ACC112 (cell line): ENCODE data around the gene POLR2E.
"Not testable (repeated sequence)": the region's sequence is repeated elsewhere in the genome, so short reads cannot be mapped to it uniquely, and the experiment has no call there.

Source experiments
- H2AFZ ChIP-seq: fragments of 200-600 bp; sonication (generic); one replicate; pipeline ENCODE4 v1.6.0; 2017; ENCODE audit warnings: antibody characterized with exemption, low read length; ENCODE audit not compliant: unreplicated experiment
- H3K27ac ChIP-seq: fragments of 200-600 bp; sonication (generic); 2 replicates; pipeline ENCODE4 v1.5.1; 2014; ENCODE audit warnings: low read depth, mild to moderate bottlenecking, antibody characterized with exemption, low read length, moderate library complexity
- H3K27me3 ChIP-seq: fragments of 200-600 bp; sonication (generic); 2 replicates; pipeline ENCODE4 v1.6.1; 2014; ENCODE audit warnings: mild to moderate bottlenecking, antibody characterized with exemption, low read length, moderate library complexity, mixed read lengths; ENCODE audit not compliant: insufficient read depth
- H3K36me3 ChIP-seq: fragments of 200-600 bp; sonication (generic); 2 replicates; pipeline ENCODE4 v1.6.1; 2016; ENCODE audit warnings: mild to moderate bottlenecking, antibody characterized with exemption, low read length, moderate library complexity, mixed read lengths; ENCODE audit not compliant: insufficient read depth
- H3K4me1 ChIP-seq: fragments of 200-600 bp; sonication (generic); one replicate; pipeline ENCODE4 v1.6.1; 2016; ENCODE audit warnings: low read length, mixed read lengths; ENCODE audit not compliant: insufficient read depth, unreplicated experiment, control insufficient read depth
- H3K4me3 ChIP-seq: fragments of 200-600 bp; sonication (generic); 2 replicates; pipeline ENCODE4 v1.5.1; 2014; ENCODE audit warnings: mild to moderate bottlenecking, low read depth, low read length
- H3K79me2 ChIP-seq: fragments of 200-600 bp; sonication (generic); one replicate; pipeline ENCODE4 v1.6.0; 2016; ENCODE audit warnings: low read length; ENCODE audit not compliant: control insufficient read depth, unreplicated experiment, insufficient read depth

Gene POLR2E

DNA sequence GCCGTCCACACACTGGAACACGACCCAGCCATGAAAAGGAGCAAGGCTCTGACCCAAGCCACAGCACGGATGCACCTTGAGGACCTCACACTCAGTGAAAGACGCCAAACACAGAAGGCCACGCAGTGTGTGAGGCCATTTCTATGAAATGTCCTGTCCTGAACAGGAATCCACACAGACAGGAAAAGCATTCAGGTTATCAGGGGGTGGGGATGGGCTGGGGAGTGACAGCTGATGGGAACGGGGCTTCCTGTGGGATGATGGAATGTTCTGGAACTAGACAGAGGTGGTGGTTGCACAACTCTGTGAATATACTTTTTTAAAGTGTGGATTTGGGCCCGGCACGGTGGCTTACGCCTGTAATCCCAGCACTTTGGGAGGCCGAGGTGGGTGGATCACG lies 39.3 kb upstream of the POLR2E start:
- Histone ChIP-seq H3K27me3 (no peaks in the 10 kb centered on the region), H2AFZ (no peak overlapping the region), H3K36me3 (peaks cover 16% of the 10 kb centered on the region; the same call in 1 of the 2 replicates), H3K4me1 (peaks cover 8% of the 10 kb centered on the region), H3K27ac (no peak overlapping the region), H3K4me3 (no peak overlapping the region), H3K79me2 (peaks cover 35% of the 10 kb centered on the region)

DNA sequence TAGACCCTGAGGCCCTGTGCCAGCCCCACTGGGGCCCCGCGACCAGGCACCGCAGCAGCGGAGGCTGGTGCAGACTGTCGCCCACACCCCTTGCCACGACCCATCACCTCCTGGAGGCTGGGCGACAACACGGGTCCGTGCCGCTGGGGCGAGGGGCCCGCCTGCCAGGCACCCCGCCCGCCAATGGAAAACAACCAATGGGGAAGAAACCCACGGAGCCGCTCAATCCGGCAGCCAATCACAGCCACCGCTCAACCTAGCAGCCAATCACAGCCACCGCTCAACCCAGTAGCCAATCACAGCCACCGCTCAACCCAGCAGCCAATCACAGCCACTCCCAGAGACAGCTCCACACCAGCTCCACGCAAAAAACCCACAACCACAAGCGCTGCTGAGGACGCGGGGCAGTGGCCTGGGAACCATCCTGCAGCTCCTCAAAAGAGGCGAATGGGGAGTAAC lies 38.3 kb upstream of the POLR2E start:
- Histone ChIP-seq H2AFZ (no peak overlapping the region), H3K27ac (peak overlapping the region; percentile 74; the same call in 1 of the 2 replicates), H3K4me3 (no peak overlapping the region), H3K4me1 (peaks cover 8% of the 10 kb centered on the region), H3K36me3 (peaks cover 16% of the 10 kb centered on the region; the same call in 1 of the 2 replicates), H3K27me3 (no peaks in the 10 kb centered on the region), H3K79me2 (peaks cover 44% of the 10 kb centered on the region)

DNA sequence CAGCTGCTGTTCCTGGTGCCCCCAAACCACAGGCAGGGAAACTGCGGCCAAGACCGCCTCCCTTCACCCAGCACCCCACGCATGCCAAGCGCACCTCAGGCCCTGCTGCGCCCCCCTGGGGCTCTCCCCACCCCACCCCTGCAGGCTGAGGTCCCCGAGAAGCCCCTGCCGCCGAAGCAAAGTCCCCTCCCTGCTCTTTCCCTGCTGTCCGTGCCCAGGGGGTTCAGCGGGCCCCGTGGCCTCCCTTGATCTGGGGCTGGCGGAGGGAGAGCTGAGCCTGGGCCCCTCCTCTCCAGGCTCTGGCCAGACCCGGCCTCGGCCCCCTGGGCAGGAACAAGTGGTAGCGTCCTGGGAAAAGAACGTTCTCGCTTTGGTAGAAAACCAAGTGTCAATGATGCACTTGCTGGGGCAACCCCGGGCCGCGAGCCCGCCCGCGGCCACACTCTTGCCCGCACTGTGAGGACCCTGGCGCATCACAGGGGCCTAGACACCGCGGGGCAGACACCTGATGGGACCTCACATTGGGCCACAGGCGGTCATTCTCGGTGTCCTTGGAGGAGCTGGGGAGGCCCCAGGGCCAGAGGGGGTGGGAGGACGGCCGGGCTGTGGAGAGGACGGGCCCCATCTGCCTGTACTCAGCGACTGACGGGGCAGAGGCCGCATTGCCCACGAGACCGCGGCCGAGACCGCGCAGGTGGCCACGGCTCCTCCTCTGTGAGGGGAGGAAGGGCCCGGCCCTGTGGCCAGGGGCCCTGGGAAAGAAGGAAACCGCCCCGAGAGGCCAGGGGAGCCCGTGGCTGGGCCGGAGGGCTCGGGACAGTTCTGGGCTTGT lies 37.6 kb upstream of the POLR2E start:
- H3K79me2 ChIP-seq, result peaks cover 50% of the 10 kb centered on the region
- H3K27ac ChIP-seq, result peak overlapping the region; percentile 74
- H2AFZ ChIP-seq, result no peak overlapping the region
- peaks cover 12% of the 10 kb centered on the region for H3K4me1 ChIP-seq
- peaks cover 16% of the 10 kb centered on the region; the same call in 1 of the 2 replicates for H3K36me3 ChIP-seq
- peak overlapping the region; percentile 75 for H3K4me3 ChIP-seq
- H3K27me3 ChIP-seq, result no peaks in the 10 kb centered on the region

DNA sequence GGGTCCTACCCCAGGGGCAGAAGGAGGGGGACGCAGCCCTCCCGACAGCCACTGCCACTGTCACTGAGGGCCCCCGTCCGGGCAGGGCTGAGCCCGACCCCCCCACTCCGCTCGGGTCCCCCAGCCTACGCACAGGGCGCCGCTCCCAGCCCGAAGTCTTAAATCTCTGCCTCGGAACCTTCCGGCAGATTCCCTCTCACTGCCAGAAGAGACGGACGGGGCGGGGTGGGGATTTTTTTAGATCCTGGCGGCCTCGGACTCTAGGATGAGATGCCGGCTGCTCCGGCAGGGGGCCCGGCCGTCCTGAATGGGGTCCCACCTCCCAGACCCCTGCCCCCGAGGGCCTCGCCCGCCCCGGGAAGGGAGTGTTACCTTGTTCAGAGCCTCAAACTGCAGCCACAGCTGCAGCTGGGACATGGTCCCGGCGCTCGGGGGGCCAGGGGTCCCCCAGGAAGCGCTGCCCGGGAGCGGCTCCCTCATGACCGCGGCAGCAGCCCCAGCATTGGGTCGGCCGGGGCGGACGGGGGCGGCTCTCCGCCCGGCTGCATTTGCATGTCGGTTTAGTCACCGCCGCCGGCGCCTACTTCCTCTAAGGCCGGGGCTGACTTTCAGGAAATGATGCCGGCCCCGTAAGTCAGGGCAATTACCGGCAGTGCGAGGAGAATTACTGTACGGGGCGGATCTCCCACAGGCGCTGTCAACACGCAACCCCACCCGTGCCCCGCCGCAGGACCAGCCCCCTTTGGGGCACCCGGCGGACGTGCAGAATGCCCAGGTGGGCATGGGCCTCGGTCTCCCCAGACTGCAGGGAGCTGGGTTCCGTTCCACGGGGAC lies 36.8 kb upstream of the POLR2E start:
- peaks cover 16% of the 10 kb centered on the region; the same call in 1 of the 2 replicates for H3K36me3 ChIP-seq
- H2AFZ ChIP-seq, result no peak overlapping the region
- peak overlapping the region; percentile 75 for H3K4me3 ChIP-seq
- H3K79me2 ChIP-seq, result peaks cover 57% of the 10 kb centered on the region
- peaks cover 18% of the 10 kb centered on the region for H3K4me1 ChIP-seq
- no peaks in the 10 kb centered on the region for H3K27me3 ChIP-seq
- peak overlapping the region; percentile 74 for H3K27ac ChIP-seq

DNA sequence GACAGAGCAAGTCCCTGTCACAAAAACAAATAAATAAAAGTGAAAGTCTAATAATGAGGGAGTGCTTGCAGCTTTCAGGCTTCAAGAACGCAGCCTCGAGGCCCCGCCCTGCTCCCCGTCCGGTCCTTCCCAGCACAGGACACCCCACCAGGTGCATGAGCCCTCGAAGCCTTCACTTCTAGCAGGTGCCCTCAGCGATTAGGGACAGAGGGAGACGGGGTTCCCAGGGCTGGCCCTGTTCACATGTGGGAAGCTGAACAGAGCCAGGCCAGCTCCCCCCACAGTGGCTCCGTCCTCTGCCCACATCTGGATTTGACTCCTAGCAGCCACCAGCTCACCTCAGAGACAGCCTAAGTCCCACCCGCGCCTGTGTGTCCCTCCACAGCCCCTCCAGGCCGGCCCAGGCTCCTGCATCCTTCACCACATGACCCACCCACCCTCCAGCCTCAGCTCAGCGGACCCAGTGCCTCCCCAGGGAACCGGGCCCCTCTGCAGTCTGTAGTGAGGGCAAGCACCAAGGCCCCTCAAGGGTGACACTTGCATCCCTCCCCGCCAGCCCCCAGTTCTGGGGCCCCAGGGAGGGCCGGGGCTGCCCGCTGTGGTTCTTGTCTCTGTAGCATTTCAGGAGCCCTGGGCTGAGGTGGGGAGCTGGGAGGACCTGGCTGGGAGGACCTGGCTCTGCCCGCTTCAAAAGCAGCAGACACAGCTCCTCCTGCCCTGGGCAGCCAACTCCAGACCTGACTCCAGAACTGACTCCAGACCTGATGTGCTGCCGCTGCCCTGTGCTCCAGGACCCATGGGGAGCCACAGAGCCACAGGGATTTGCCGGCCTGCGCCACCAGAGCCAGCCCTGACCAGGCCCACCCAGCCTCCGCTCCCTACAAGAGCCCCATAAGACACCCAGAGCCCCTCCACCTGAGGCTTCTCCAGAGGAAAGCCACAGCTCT lies 35.9 kb upstream of the POLR2E start:
- H2AFZ ChIP-seq, result no peak overlapping the region
- H3K4me3 ChIP-seq, result peak overlapping the region; percentile 75
- H3K79me2 ChIP-seq, result peaks cover 63% of the 10 kb centered on the region

DNA sequence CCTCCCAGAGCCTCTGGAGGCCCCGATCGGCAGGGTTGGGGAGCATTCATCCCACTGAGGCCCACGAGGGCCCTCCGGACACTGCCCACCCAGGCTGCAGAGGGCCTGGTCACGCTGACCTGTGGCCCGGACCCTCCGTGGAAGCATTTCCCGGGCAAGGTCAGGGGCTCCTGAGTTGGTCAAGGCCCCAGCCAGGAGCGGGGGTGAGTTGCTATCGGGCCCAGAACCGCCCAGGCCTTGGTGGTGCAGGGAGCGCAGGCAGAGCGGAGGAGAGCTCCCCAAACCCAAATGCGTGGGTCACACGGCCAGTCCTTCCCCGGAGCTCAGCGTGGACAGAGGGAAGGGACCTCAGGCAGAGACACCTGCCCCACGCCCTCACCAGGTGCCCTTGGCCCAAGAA lies 34.4 kb upstream of the POLR2E start:
- Histone ChIP-seq H3K4me1 (peaks cover 30% of the 10 kb centered on the region), H3K27ac (no peak overlapping the region), H3K36me3 (peaks cover 16% of the 10 kb centered on the region; the same call in 1 of the 2 replicates)

More for the DNA sequence above, 35.9 kb upstream of the POLR2E start:
- H3K27ac ChIP-seq, result peak overlapping the region; percentile 74
- no peaks in the 10 kb centered on the region for H3K27me3 ChIP-seq
- peaks cover 16% of the 10 kb centered on the region; the same call in 1 of the 2 replicates for H3K36me3 ChIP-seq
- peaks cover 25% of the 10 kb centered on the region for H3K4me1 ChIP-seq

DNA sequence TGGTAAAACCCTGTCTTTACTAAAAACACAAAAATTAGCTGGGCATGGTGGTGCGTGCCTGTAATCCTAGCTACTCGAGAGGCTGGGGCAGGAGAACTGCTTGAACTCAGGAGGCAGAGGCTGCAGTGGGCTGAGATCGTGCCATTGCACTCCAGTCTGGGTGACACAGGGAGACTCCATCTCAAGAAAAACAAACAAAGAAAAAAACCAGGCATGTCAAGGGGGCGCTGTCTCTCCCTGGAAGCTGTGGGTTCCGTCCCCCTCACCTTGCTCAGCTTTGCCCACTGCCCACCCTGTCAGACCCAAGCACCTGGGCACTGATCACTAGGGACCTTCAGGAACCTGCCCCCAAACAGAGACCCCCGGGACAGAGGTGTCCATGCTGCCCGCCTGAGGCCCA lies 33.9 kb upstream of the POLR2E start:
- not testable (repeated sequence) for H3K27ac ChIP-seq

More for the DNA sequence above, 34.4 kb upstream of the POLR2E start:
- Histone ChIP-seq H3K27me3 (no peaks in the 10 kb centered on the region), H2AFZ (no peak overlapping the region), H3K79me2 (peaks cover 72% of the 10 kb centered on the region), H3K4me3 (0 out of 2 replicates have a peak overlapping the region, but pooled peaks have one; percentile 75)

DNA sequence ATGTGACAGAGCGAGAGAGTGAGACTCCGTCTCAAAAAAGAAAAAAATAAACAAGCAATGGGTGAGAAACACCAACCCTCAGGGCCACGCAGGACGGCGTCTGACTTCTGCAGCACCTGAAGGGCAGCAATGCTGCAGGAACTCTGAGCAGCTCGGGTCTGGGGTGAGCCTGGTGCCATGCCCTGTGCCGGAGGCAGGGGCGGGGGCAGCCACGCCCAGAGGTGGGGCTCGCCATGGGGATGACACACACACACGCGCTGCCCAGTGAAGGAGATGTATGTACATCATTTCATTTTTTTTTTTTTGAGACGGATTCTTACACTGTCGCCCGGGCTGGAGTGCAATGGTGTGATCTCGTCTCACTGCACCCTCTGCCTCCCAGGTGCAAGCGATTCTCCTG lies 32.9 kb upstream of the POLR2E start:
- no peaks in the 10 kb centered on the region for H3K27me3 ChIP-seq
- H3K4me1 ChIP-seq, result peaks cover 30% of the 10 kb centered on the region
- no peak overlapping the region for H3K27ac ChIP-seq
- H3K36me3 ChIP-seq, result peaks cover 12% of the 10 kb centered on the region; the same call in 1 of the 2 replicates
- no peak overlapping the region for H2AFZ ChIP-seq
- no peak overlapping the region for H3K4me3 ChIP-seq
- peaks cover 73% of the 10 kb centered on the region for H3K79me2 ChIP-seq

More for the DNA sequence above, 33.9 kb upstream of the POLR2E start:
- Histone ChIP-seq H3K36me3 (peaks cover 12% of the 10 kb centered on the region; the same call in 1 of the 2 replicates), H3K79me2 (peaks cover 74% of the 10 kb centered on the region), H3K4me1 (peaks cover 30% of the 10 kb centered on the region)
- not testable (repeated sequence) for H2AFZ ChIP-seq, H3K4me3 ChIP-seq, H3K27me3 ChIP-seq

DNA sequence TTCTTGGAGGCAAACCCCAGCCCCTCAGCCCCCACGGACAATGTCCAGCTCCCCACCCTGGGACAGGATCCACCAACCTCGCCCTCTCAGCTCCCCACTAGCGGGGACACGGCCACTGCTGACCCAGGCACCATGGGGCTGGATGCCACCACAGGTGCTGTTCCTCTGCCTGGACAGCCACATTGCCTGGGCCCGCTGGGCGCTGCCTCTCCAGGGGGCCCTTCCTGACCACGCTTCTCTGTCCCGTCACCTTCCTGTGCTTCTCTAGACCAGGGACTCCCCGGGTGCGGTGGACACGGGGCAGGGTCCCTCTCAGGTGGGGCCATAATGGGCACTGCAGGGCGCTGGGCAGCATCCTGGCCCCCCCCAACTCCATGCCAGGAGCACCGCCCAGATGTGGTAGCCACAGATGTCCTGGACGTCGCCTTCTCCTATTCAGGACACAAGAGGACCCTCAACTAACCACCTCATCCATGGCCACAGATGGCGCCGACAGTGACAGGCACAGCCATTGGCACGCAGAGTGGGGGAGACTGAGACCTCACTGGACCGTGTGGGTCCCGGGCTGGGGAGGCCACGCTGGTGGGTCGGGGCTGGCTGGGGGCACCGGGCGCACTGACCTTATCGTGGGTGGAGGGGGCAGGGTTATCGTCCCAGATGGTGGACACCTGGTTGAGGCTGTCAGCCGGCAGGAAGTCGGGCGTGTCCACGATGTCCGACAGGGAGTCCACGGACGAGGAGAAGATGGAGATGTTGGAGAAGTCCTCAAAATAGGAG lies 32.0 kb upstream of the POLR2E start:
- H2AFZ ChIP-seq, result no peak overlapping the region
- H3K36me3 ChIP-seq, result peaks cover 13% of the 10 kb centered on the region; the same call in 1 of the 2 replicates
- peaks cover 22% of the 10 kb centered on the region for H3K4me1 ChIP-seq

More for the DNA sequence above, 32.0 kb upstream of the POLR2E start:
- H3K27ac ChIP-seq, result peak overlapping the region; percentile 89
- peaks cover 70% of the 10 kb centered on the region for H3K79me2 ChIP-seq
- no peaks in the 10 kb centered on the region for H3K27me3 ChIP-seq
- no peak overlapping the region for H3K4me3 ChIP-seq
